HG02759 (cell line): ENCODE results near the gene IKZF1.
"Not testable (repeated sequence)": the region's sequence is repeated elsewhere in the genome, so short reads cannot be mapped to it uniquely, and the experiment has no call there.

ENCODE experiments used
- ATAC-seq: cut with Tn5 transposase; IDR thresholded peaks from one replicate; pipeline ENCODE4 v1.9.1; 2021; ENCODE audit warnings: mild to moderate bottlenecking, moderate library complexity; ENCODE audit not compliant: unreplicated experiment

IKZF1 gene

GRCh38 chr7:50332241-50333165, 28.0 kb downstream of the IKZF1 start:
- no peak for ATAC-seq

DNA sequence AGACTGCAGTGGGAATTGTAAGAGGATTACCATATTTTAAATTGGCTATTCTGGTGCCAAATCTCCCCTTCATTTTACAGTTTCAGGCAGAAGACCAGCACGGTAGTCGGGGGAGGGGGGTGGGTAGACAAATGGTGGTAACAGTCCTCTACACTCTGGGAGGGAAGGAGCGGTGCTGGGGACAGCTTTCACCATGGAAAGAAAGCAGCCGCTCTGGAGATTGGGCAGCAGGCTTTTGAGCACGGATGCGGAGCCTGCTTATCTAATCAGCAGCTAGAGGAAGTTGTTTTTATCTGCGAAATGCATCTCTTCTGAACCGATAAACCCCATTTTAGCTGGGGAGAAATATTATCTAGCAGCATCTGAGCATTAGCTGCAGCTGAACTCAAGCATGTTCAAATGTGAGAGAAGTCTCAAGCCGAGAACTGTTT, 28.7 kb downstream of the IKZF1 start:
- ATAC-seq, result no peak

- no peak for ATAC-seq
Observed at GRCh38 chr7:50334341-50334994, 30.0 kb downstream of the IKZF1 start.

GRCh38 chr7:50335230-50335794, 30.8 kb downstream of the IKZF1 start:
- ATAC-seq, result no peak

DNA sequence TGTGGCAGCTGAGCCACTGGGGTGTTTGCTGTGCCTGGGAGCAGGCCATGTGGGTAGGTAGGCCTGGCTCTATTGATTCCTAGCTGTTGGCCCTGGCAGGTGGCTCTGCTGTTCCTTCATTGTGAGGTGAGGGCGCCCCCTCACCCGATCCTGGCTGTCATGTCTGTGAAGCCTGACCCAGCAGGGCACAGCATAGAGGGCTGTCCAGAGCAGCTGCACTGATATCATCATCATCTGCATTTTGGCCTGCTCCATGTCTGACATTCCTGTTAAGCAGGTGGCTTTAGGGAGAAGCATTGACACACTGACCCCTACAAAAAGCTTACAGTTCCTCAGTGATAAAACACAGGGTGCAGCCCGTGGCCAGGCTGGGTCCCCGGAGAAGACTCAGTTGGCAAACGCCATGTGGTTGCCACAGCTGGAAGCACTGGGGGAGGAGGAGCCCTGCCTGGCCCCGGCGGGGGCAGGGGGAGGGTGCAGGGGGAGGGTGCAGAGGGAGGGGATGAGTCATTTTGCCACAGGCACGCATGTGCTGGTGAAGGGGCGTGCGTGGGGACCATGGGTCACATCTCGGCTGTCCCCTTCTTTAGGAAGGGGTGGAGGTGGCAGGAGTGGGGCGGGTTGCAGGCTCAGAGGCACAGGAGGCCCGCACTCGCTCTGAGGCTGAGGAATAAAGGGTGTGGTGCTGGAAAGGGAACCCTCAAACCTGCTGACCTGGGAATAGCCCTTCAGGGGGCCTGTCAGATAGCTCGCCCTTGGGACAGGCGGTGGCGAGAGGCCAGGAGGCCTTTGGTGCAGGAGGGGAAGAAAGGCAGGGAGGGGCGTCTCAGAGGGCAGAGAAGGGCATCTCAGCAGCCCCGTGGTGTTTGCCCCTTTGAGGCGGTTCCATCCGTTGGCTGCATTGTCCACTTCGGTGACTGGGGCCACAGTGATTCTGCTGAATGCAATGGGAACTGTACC, 31.6 kb downstream of the IKZF1 start:
- ATAC-seq, result peak; percentile 35

DNA sequence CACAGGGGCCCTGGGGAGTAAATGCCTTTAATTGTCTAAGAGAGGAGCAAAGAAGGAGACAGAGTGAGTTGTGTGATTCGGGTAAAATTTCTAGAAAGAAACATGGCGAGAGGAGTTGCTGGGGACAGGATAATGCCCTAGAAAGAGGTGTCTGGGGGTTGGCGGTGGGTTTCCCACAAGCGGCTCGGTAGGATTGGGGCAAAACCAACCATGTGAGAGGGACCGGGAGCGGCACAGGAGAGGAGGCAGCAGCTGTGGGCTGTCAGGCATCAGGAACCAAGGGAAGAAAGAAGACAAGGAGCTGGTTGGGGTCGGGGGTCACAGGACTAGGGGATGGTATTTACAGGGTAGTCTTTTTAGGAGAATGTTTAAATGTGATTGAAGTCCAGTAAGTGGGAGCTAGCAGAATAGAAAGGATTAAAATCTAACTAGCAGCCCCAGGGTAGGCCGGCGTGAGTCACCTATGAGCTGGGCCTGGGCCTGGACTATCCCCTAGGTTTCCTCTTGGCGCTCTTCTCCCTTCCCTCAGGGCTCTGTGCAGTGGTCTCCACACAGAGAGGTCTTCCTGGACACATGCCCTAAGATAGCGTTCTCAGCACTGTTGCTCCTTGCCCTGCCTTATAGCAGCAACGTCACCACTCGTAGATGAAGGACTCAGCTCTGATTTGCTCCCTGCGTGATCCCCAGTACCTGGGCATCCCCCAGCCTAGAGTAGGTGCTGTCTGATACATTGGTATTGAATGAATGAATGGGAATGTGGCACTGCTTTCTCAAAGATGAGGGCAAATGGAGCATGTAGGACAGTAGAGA, 32.6 kb downstream of the IKZF1 start:
- ATAC-seq, result no peak

DNA sequence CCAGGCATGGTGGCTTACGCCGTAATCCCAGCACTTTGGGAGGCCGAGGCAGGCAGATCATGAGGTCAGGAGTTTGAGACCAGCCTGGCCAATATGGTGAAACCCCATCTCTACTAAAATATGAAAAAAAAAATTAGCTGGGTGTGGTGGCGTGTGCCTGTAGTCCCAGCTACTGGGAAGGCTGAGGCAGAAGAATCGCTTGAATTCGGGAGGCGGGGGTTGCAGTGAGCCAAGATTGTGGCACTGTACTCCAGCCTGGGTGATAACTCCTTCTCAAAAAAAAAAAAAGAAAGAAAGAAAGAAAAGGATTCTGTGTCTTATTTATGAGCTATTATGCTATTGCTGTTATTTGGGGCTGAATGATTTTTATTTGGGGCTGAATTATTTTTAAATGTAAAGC, 35.0 kb downstream of the IKZF1 start:
- not testable (repeated sequence) for ATAC-seq

DNA sequence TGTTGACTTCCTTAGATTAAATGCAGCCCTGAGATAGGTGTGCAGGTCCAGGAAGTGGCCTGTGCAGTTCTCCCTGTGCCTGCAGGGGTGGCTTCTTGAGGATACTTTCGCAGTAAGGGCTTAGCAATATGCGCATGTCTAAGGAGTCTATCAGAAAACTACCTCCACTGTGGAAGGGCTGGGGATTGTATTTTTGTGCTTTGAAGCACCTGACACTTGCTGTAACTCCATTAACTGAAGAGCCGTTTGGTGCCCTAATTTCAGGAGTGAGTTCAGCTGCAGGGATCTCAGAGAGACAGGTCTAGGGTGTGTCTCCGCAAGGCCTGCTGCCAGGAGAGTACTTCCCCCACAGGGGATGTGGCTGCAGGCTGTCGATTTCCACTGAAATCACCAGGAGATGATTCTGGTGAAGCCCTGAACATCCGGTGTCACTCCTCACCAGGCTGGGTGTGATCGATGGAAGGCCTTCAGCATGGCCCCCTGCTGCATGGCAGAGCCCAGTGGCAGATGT, 35.5 kb downstream of the IKZF1 start:
- peak; percentile 20 for ATAC-seq

GRCh38 chr7:50341724-50342123, 37.2 kb downstream of the IKZF1 start:
- ATAC-seq, result no peak

GRCh38 chr7:50342616-50343114, 38.1 kb downstream of the IKZF1 start:
- ATAC-seq, result no peak

DNA sequence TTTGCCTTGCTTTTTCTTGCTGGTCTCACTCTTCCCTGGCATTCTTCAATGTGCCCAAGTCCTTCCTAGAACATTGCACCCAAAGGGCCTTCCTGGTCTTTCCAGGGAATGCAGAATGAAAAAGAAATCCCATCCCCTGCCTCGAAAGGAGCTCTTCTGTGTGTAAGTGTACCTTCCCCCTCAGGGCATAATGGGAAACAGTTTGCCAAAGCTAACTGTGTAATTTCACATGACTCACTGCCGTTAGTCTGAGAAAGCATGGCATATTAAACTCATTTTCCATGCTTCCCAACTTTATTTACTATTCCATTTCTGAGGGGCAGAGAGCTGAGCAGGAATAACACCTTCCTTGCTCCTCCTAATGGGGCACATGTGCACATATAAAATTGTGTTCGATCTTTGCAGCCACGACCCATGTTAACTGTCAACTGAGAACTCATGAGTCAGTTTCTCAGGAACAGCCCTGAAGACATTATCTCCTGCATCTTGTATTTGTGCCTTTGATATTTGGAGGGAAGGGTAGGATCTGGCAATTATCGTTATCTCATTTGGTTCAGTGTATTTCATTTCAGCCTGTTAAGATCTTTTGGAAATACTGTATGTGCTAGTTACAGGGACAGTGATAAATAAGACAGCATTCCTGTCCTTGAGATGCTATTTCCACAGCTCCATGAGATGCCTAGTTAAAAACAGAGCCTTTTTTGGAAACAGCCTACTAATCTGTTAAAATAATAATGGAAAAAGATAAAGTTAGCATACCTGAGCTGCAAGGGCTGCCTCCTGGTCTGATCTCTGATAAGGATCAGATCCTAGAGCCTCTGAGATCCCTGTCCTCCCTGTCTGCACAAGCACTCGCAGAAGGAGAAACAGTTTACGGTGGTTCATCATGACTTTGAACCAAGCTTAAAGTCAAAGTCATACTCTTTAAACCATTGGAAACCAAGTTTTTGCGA, 42.3 kb downstream of the IKZF1 start:
- ATAC-seq, result no peak

DNA sequence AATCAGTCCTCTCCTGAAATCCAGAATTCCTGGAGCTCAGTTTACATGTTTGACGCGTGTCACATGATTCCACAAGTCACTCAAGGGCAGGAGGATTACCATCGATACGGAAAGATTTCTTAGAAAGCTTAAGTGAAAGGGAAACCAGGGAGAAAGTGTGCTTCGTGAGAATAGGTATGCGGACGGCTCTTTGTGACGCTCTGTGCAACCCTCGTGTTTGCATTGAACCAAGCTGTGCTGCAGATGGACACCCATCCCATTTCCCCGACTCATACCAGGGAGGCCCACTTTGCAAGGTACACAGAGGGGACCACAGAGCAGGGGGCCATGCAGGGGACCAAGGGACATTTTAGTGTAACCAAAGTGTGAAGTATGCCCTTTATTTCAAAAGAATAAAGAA, 43.2 kb downstream of the IKZF1 start:
- no peak for ATAC-seq

- ATAC-seq, result no peak
Observed at GRCh38 chr7:50348469-50349162, 44.1 kb downstream of the IKZF1 start.

DNA sequence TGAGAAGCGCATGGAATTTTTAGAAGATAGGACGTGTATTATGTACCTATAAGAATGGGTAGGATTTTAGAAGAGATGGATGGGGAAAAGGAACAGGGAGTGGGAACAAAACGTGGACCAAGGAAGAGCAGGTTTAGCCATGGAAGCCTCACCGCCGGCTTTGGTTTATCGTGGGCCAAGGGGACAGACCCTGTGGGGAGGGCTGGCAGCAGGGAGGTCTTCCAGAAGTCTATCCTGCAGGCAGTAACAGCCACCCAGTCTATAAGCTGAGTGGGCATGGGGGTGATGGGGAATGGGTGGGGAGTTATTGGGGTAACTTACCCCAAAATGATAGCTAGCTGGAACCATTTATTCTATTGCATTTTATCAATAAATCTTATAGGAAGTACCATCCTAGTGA, 44.9 kb downstream of the IKZF1 start:
- ATAC-seq, result no peak

- peak; percentile 82 for ATAC-seq
Observed at GRCh38 chr7:50349963-50350944, 45.7 kb downstream of the IKZF1 start.

DNA sequence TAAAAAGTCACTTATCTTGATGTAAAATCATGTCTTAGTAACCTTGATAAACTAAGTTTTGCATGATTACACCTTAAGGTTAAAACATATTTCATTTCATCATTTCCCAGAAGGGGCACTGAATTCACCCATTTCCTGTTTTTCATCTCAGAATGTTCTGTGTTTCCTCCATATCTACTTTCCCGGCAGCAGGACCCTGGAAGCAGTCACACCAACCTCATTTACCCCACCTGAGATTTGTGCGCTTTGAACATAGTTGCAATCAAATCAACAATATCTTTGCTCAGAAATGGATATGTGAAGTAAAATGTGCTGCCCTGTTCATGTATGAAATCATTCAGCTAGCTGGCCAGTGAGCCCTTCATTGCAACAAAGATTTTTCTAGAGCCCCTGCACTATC, 46.8 kb downstream of the IKZF1 start:
- ATAC-seq, result no peak

DNA sequence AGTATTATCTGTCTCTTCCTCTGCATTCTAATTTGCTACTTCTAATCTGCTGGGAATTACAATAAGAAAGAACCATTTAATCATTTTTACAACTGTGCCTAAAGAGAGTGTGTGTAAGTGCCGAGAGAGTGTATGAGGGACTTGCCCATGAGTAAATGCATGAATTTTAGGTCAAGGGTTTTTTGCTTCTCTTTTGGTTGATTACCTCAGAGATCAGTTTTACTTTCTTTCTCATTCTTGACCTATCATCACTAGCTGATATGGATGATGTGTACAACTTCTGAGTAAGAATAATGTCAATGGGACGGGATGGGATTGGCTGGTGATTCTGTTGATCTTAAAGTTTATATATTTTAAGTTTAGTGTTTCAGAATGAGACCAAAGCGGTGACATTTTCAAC, 47.8 kb downstream of the IKZF1 start:
- ATAC-seq, result peak; percentile 80
